GF-D8 (cell line): ENCODE measurements around the gene ADARB1.
A peak's percentile ranks its signal among the peaks of the same experiment; 100 is the strongest.
"Not testable (repeated sequence)": the region's sequence is repeated elsewhere in the genome, so short reads cannot be mapped to it uniquely, and the experiment has no call there.

Experiments
- DNase-seq: peaks from one replicate; lab custom pipeline; 2025; lab: John Stamatoyannopoulos, UW

Gene ADARB1

DNA sequence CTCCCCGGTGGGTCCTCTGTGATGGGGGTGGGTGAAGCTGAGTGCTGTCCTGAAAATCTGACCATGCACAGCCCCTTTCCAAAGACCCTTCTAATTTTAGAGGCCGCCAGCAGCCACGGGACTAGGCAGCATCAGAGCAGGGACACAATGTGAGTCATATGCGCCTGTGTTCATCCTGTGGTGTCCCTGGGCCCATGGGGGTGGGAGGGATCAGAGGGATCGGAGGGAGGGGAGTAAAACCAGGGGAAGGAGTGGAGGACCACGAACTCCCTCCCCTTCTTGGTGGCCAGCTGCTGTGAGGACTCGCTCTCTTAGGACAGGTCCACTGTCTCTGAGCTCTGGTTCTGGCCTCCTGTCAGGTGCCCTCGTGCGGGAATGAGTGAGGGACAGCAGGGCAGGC is 61.5 kb downstream of the ADARB1 start:
- no peak for DNase-seq

- no peak for DNase-seq
Observed at GRCh38 chr21:45136500-45136899, 62.1 kb downstream of the ADARB1 start.

GRCh38 chr21:45136927-45137611 is 62.7 kb downstream of the ADARB1 start:
- DNase-seq, result peak; percentile 32

DNA sequence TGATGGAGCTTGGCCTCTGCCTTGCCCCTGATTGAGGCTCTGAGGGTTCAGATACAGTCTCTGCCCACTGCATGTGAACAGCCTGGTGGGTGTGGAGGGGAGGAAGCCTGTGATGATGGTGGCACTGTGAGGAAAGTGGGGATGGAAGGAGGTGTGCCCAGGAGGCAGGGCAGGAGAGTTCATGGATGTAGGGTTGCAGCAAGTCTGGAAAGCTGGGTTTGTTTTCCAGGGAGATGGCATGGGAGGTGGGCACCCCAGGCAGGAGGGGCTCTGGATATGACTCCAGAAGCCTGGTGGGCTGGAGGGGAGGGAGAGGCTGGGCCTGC is 63.2 kb downstream of the ADARB1 start:
- no peak for DNase-seq

- DNase-seq, result peak; percentile 11
Observed at GRCh38 chr21:45138199-45139002, 64.0 kb downstream of the ADARB1 start.

GRCh38 chr21:45139003-45139360 is 64.6 kb downstream of the ADARB1 start:
- DNase-seq, result not testable (repeated sequence)

- DNase-seq, result no peak
Observed at GRCh38 chr21:45139473-45139872, 65.1 kb downstream of the ADARB1 start.

GRCh38 chr21:45140346-45140940 is 66.1 kb downstream of the ADARB1 start:
- peak; percentile 71 for DNase-seq

DNA sequence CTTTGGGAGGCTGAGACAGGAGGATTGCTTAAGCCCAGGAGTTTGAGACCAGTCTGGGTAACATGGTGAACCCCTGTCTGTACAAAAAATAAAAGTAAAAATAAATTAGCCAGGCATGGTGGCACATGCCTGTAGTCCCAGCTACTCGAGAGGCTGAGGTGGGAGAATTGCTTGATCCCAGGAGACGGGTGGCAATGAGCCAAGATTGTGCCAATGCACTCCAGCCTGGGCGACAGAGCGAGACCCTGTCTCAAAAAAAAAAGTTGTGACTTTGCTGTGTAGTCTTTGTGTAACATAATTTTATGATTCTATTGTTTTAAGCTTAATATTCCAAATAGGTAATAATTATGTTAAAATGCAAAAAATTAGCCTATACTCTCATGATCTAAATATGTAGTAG is 66.6 kb downstream of the ADARB1 start:
- not testable (repeated sequence) for DNase-seq

- DNase-seq, result no peak
Observed at GRCh38 chr21:45141507-45141906, 67.1 kb downstream of the ADARB1 start.

DNA sequence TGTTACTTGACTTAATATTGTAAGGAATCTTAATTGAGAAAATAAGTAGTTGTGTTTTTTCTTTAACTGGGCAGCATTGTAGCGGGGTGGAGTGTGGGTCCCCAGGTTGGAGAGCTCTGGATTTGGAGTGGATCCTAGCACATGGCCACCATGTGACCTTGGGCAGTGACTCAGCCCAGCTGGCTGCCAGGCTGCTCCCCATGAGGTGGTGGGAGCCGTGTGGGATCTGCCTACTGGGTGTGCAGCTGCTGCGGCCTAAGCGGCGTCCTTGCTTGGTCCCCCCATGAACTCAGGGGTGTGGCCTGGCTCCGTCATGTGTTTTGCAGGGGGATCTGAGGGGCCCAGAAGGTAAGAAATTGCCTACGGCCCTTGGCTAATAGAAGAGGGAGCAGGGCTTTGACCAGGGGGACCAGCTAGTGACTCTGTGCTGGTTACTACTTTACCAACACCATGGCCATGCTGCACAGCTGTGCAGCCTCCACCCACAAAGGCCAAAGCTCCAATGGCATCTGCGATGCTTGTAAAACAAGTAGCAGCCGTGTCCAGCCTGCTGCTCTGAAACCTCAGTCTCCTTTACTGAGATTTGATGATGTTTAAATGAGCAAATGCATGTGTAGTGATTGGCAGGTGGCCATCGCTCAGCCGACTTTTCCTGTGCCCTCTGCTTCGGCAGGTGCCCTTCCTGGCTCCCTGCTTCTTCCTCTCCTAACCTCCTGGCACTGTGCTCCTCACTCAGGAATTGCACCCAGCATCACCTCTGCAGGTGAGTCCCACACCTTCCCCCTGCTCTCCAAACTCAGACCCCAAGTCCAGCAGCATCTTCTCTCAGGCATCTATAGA is 68.3 kb downstream of the ADARB1 start:
- DNase-seq, result no peak

DNA sequence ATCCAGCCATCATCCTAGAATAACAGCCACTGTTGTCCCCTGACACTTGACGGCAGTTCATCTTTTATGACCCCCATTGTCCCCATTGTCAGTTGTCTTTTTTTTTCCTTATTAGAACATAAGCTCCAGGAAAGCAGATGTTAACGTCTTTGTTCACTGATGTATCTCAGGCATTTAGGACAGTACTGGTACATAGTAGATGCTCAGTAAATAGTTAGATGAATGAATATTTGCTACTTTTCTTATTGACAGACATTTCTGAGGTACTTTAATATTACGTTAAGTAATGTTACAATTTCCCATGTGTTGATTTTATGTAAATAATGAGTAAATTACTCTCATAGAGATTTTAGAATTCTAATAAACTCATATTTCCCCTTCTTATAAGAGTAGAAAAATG is 69.5 kb downstream of the ADARB1 start:
- DNase-seq, result no peak

DNA sequence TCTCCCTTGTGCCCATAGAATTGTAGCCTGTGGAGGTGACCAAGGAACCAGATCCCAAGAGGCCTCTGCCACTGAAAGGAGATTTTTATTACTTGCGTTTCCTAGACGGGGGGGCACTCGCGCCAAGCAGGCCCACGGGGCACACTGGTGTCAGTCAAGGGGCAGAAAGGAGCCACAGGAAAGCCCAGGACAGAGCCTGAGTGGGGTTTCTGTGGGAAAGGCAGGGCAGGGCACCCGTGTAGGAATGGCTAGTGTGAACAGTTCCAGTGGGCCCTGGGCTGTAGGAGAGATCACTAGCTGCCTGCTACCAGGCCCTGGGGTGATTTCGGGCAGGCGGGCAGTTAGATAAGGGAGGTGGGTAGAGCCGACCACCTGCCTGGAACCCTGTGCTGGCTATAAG is 70.8 kb downstream of the ADARB1 start:
- DNase-seq, result no peak

DNA sequence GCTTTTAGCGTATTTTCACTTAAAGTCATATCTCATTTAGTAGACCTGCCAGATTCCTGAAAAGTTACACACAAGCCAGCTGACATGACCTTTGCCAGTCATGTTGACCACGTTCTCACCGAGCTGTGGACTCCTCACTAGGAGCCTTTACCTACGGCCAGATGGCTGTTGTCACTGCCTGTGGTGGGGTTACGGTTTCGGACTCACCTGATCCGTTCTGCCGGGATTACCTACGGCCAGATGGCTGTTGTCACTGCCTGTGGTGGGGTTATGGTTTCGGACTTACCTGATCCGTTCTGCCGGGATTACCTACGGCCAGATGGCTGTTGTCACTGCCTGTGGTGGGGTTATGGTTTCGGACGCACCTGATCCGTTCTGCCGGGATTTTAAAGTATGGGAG is 71.5 kb downstream of the ADARB1 start:
- not testable (repeated sequence) for DNase-seq

GRCh38 chr21:45146306-45146705 is 71.9 kb downstream of the ADARB1 start:
- DNase-seq, result no peak

DNA sequence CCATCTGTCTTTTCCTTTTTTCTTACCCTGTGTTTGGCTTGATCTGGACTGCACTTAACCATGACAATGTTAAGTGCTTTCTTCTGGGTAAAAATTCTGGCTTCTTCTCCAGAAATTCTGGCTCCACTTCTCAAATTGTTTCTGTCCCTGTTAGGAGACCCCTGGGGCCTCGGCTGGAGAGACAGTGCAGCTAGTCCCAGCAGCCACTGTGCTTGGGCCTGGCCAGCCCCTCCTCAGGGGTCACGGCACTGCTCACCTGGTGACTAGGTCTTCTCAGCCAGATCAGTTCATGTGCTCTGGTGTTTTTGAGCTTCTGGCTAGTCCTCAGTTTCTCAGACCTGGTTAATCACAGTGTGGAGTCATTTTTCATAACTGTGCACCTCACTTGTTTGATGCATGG is 72.4 kb downstream of the ADARB1 start:
- no peak for DNase-seq

GRCh38 chr21:45147473-45148315 is 73.3 kb downstream of the ADARB1 start:
- no peak for DNase-seq

- no peak for DNase-seq
Observed at GRCh38 chr21:45148316-45148990, 74.1 kb downstream of the ADARB1 start.

GRCh38 chr21:45149021-45149420 is 74.6 kb downstream of the ADARB1 start:
- no peak for DNase-seq

- no peak for DNase-seq
Observed at GRCh38 chr21:45150638-45151131, 76.3 kb downstream of the ADARB1 start.
